Measurements from ENCODE around the gene ZSWIM4.

- TF ChIP-seq CTCF (conservative IDR thresholded peaks at IDR 0.05; ENCODE audit: low read length) (no peak), EZH2phosphoT487 (IDR thresholded peaks at IDR 0.05; ENCODE audit: borderline replicate concordance, low read depth, low read length) (no peak)
Measured at GRCh38 chr19:13873834-13874515, 78.7 kb downstream of the ZSWIM4 start.
